Stimulated activated CD4-positive, alpha-beta T cell treated with anti-CD3 and anti-CD28 coated beads, Interleukin-2, amount 100 ng/mL, for 24 hours (primary cell): ENCODE data around the gene VSX1.

Source experiments
- DNase-seq, 2 donors: peaks; one replicate each; pipeline ENCODE4 v3.0.0-alpha.2; 2020

VSX1 gene

GRCh38 chr20:25065072-25065624 is 16.8 kb downstream of the VSX1 start:
- DNase-seq = no peak

DNA sequence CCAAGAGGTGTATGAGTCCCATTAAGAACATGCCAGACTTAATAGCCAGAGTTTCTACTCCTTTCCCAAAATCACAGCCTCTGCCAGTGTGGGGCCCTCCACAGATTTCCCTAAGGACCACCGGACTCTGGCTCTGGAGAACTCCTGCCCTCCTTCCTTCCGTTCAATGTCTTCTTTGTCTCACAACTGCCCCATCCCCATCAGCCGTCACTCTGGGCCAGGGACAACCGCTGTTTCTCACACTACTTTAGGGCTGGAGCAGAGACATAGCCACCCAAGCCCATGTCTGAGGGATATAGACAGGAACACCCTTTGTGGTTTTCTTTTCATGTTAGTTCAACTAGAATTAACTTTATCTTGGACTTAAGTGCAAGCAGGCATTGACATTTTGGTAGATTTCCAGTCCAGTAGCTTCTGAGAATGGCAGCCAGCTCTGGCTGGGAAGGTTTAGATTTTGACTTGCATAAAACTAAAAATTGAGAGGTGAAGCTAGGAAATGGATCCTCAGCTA is 17.3 kb downstream of the VSX1 start:
- DNase-seq = no peak

DNA sequence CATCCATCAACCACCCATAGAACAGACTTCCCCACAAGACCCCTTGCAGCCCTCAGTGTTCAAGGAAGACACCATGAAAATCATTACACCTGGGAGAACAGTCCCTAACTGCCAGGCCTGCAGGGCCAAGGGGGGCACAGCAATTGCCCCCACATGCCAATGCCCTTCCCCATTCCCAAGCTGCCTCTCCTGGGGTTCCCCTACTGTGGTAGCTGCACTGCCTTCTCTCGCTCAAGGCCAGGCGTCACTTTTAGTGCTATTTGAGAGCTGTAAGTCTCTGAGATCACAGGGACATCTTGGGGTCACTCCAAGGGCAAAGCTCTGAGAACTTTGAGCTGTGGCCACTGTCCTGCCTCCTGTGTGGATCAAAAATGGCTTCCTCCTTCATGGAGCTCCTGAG is 18.0 kb downstream of the VSX1 start:
- no peak for DNase-seq

DNA sequence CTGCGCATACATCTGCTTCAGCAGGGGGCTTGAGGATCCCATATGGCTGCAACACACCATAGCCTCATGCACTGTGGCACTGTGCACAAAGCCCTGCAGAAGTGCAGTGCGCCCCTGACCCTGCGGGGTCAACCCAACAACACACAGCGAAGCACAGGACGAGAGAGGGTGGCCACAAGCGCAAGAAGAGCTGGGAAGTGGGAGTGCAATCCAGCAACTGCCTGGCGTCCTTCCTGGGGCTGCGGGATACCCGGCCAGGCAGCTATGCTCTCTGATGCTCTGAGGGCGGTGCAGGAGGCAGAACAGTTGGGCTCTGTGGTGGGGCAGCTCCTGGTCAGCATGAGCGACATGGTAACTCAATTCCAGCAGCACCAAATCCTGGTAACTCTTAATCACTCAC is 18.4 kb downstream of the VSX1 start:
- no peak for DNase-seq

DNA sequence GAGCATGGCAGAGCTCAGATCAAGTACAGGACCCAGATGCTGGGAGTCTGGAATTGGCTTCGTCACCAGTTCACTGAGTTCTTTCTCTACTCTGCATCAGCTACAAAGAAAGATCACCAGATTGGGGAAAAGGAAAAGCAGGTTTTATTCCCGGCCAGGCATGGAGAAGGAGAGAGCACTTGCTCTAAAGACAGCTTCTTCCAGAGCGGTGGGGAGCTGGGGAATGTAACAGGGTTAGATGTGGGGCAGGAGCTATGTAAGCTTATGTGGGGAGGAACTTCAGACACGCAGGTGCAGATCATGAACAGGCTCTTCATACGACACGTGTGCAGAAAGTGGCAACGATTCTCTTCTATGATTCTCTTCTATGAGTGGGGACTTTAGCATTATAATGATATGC is 19.1 kb downstream of the VSX1 start:
- DNase-seq = no peak

- DNase-seq = no peak
Observed at GRCh38 chr20:25061821-25062530, 20.0 kb downstream of the VSX1 start.

DNA sequence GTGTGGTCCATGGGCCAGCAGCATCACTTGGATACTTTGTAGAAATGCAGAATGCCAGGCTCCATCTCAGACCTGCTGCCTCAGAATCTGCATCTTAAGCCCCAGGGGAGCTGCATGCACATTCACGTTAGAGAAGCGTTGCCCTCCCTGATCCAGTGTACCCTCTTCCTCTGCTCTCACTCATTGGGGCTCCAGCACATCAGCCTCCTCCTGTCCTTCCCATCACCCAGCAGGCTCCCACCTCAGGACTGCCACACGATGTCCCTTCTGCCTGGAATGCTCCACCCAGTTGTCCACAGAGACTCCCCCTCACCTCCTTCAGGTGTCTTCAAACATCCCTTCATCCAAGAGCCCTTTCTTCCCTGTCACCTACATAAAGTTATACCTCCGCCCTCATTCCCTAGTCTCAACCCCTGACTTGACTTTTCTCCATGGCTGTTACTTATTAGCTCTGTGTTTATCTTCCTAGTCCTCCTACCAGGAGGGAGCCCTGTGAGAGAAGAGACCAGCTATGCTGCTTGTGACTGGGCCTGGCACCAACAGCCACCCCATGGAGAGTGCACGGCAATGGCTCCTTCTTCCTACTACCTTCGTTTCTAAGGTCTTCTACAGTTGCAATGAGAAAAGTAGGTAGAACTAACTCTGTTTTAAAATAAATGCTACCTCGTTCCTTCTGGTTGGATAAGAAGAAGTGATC is 20.7 kb downstream of the VSX1 start:
- DNase-seq = no peak

- no peak for DNase-seq
Observed at GRCh38 chr20:25059866-25060465, 22.0 kb downstream of the VSX1 start.

GRCh38 chr20:25058847-25059810 is 22.8 kb downstream of the VSX1 start:
- DNase-seq = no peak

- DNase-seq = peak; percentile 66 to 68
Observed at GRCh38 chr20:25058051-25058846, 23.7 kb downstream of the VSX1 start, which contains the start of gene ACSS1. TSS of gene ACSS1 (minus strand) at chr20:25058139. CDS start at chr20:25058102, 37 bp downstream.

GRCh38 chr20:25057234-25058050 is 24.5 kb downstream of the VSX1 start:
- DNase-seq = peak; percentile 75 to 78

DNA sequence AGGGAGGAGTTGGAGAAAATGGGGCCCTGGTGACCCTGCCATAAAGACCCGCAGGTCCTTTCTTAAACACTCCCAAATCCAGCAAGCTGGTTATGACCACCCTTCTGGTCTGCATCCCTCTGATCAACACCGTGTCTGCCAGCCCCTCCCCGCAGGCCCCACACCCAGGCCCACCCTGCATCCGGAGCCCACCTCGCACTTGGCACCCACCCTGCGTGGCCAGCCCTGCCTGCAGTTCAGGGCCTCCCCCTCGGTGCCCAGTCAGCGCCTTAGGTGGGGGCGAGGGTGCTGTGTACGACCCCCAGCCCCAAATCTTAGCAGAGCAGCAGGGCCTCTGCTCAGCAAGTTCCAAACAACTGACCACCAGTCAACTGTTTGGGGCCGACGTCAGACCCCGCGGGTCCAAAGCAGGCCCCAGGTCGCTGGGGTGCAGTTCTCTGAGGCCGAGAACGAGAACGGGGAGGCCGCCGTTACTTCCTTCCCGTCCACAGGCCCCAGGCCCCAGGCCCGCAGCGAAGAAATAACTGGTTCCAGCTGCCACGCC is 25.2 kb downstream of the VSX1 start:
- DNase-seq = no peak

DNA sequence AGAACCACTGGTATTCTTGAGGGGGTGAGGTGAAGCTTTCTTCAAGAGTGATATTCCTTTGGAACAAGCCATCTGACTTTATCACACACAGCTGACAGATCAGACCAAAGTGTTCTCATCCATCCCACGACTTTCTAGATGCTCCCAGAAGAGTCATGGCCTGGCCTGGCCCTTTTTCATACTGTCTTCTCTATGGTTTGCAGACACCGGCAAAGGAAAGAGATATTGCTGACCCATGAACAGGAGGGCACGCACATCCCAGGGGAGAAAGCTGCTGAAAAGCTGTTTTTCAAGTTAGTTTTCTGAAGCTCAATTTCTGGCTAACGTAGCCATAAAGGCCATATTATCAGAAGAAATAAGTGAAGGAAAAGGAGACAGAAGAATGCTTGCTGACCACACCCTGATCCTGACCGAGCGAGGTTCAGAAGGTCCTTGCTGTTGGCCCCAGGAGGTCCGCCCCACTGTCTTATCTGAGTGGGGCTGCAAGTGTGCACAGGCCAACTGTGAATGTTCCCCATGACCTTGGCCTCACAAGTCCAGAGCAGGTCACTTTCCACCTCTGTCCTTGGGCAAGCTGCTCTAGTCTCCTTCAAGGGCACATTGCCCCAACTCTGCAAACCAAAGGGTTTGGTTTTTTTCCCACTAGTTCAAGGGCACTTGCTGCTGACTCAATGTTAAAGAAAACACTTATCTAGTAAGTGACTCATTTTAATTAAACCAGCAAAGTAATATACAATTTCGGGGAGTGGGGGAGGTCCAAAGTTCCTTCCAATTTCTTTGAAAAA is 26.0 kb downstream of the VSX1 start:
- no peak for DNase-seq

- no peak for DNase-seq
Observed at GRCh38 chr20:25054995-25055629, 26.8 kb downstream of the VSX1 start.

- DNase-seq = no peak
Observed at GRCh38 chr20:25054096-25054820, 27.7 kb downstream of the VSX1 start.

DNA sequence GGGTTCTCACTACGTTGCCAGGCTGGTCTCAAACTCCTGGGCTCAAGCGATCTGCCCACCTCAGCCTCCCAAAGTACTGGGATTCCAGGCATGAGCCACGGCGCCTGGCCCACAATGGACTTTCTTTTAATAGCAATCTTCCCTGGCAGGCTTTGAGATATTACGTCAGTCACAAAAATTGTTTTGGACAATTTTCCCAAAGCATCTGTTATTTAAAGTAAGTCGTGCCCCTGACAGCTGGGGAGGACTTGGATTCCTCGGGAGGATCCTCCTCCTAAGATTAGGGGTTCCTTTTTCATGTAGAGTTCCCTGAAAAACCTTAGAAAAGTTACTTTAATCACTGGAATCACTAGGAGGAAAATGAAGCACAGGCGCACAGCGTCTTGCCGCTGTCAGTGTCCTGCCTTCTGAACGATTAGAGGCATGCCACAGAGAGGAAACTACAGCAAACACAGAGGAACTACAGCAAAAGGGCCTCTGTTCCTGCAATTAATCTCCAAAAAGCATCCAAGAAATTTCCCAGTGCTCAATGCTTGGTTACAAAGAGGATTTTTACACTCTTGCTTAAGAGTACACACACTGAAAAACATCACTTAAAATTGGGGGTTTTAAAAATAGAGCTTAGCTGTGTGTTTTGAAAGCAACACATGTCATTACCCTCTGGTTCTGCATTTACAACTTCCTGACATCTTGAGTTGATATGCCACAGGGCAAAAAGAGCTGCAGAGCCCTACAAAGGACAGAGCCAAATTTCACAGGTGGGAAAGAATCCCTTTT is 28.5 kb downstream of the VSX1 start:
- no peak for DNase-seq
